OCI-LY7 (cell line): ENCODE results near the gene COL20A1. TPM values are rescaled to one million over a fixed set of nuclear protein-coding genes. Genes with fewer than 3 reads are reported as not detected.

Experiments
- BruUV-seq: library from RNA; stranded (reverse); fragments of 400-500 nt; replicated peaks from 2 replicates; lab custom pipeline; 2021; lab: Mats Ljungman, UMichigan
- CTCF ChIA-PET: fragments of 300-600 bp; sonication (Branson Sonifier 250); formaldehyde crosslinking; loops from one replicate; lab custom pipeline; 2022; ENCODE audit warnings: antibody characterized with exemption; ENCODE audit not compliant: unreplicated experiment; lab: Charles Lee
- POLR2A ChIA-PET: fragments of 300-600 bp; sonication (Branson Sonifier 250); formaldehyde crosslinking; loops from one replicate; lab custom pipeline; 2022; ENCODE audit warnings: antibody characterized with exemption; lab: Charles Lee
- DNase-seq: peaks from one replicate; pipeline ENCODE4 v3.0.0-alpha.2; 2015; ENCODE audit warnings: low spot score
- H2AFZ ChIP-seq: fragments of 200-600 bp; sonication (generic), shearing (Covaris generic); 2 replicates; pipeline ENCODE4 v1.6.1; 2014; ENCODE audit warnings: mild to moderate bottlenecking, antibody characterized with exemption, low read length, moderate library complexity
- H3K27ac ChIP-seq: fragments of 200-600 bp; sonication (generic); 2 replicates; pipeline ENCODE4 v1.5.1; 2014; ENCODE audit warnings: mixed run types, low read depth, mild to moderate bottlenecking, moderate library complexity, low read length, inconsistent platforms; ENCODE audit not compliant: poor library complexity, severe bottlenecking
- H3K36me3 ChIP-seq: fragments of 200-600 bp; sonication (generic); 2 replicates; pipeline ENCODE4 v1.6.1; 2014; ENCODE audit warnings: mild to moderate bottlenecking, antibody characterized with exemption, low read length, moderate library complexity, mixed read lengths; ENCODE audit not compliant: insufficient read depth
- H3K4me1 ChIP-seq: fragments of 200-600 bp; sonication (generic); 2 replicates; pipeline ENCODE4 v1.5.1; 2014; ENCODE audit warnings: mild to moderate bottlenecking, low read length; ENCODE audit not compliant: insufficient read depth, poor library complexity, severe bottlenecking
- H3K4me2 ChIP-seq: fragments of 200-600 bp; sonication (generic); 2 replicates; pipeline ENCODE4 v1.6.1; 2014; ENCODE audit warnings: mild to moderate bottlenecking, low read length
- H3K4me3 ChIP-seq: fragments of 200-600 bp; sonication (generic); 2 replicates; pipeline ENCODE4 v1.5.1; 2014; ENCODE audit warnings: mild to moderate bottlenecking, low read depth, low read length; ENCODE audit not compliant: poor library complexity, severe bottlenecking
- H3K79me2 ChIP-seq: fragments of 200-600 bp; sonication (generic); 2 replicates; pipeline ENCODE4 v1.6.1; 2016; ENCODE audit warnings: low read depth, mild to moderate bottlenecking, low read length, moderate library complexity, mixed read lengths; ENCODE audit not compliant: insufficient read depth
- H3K9me2 ChIP-seq: fragments of 200-600 bp; sonication (generic); 2 replicates; pipeline ENCODE4 v1.6.1; 2016; ENCODE audit warnings: mild to moderate bottlenecking, low read length, mixed read lengths; ENCODE audit not compliant: insufficient read depth
- H3K9me3 ChIP-seq: fragments of 200-600 bp; sonication (generic); 2 replicates; pipeline ENCODE4 v1.6.1; 2014; ENCODE audit warnings: mild to moderate bottlenecking, mixed run types, low read length, mixed read lengths
- H4K20me1 ChIP-seq: fragments of 200-600 bp; sonication (generic); 2 replicates; pipeline ENCODE4 v1.6.1; 2014; ENCODE audit warnings: mild to moderate bottlenecking, antibody characterized with exemption, low read length, moderate library complexity, mixed read lengths; ENCODE audit not compliant: insufficient read depth
- CTCF ChIP-seq: fragments of 200-600 bp; sonication (generic); conservative IDR thresholded peaks from 2 replicates; pipeline ENCODE4 v1.5.1; 2014; ENCODE audit warnings: mild to moderate bottlenecking, antibody characterized with exemption, low read length, moderate library complexity, mixed read lengths
- EZH2phosphoT487 ChIP-seq: fragments of 200-600 bp; sonication (generic); IDR thresholded peaks from 2 replicates; pipeline ENCODE4 v1.6.1; 2018; ENCODE audit warnings: low read depth, borderline replicate concordance, mild to moderate bottlenecking, mixed run types, antibody characterized with exemption, low read length, moderate library complexity, mixed read lengths
- intact Hi-C: fragments of 100-400 bp; cut with micrococcal nuclease; formaldehyde crosslinking; loops from one replicate; pipeline ENCODE4 v1.10.0; 2022; ENCODE audit not compliant: unreplicated experiment
- total RNA-seq, 2 experiments: library from RNA; depleted of rRNA in 1 of 2; stranded (reverse); fragments of >200 nt in 1 of 2; shearing (Covaris generic) in 1 of 2; gene quantifications; 2 replicates each; pipeline ENCODE4 v1.2.3, GENCODE V29; 2014 to 2022

The COL20A1 gene
- total RNA-seq, 2 experiments from 2014 or later = 0.15 TPM; not detected in 1

DNA sequence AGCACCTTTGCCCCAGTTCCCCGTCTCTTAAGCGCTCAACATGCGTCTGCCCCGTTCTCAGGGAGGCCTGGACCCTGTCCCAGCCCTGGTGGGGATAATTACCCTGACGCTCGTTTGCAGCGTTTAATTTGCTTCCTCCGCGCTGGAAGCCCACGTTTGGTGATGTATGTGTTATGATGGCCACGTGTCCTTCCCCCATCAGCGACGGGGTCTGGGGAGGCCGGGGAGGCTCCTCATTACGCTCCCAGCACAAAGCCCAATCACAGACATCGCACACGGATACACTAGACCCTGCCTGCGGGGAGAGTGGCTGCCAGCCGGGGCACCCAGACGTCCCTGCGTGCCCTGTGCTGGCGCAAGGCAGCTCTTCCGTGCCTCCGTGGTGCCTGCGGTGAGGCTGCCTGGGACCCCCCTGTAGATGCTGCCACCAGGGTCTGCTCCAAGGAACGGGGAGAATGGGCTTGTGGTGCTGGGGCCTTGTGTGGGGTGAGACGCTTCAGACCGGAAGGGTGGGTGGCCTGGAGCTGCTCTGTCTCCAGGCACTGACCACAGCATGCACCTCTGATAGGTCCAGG, 78.4 kb downstream of the COL20A1 start:
- no TSS peak for BruUV-seq
- no peaks in the 10 kb centered on the region for H3K4me1 ChIP-seq
- no peak overlapping the region for H3K4me3 ChIP-seq
- CTCF ChIA-PET = no interaction called here
- no peaks in the 10 kb centered on the region for H3K9me2 ChIP-seq
- no peak overlapping the region for H3K27ac ChIP-seq
- H3K36me3 ChIP-seq = no peaks in the 10 kb centered on the region
- no peaks in the 10 kb centered on the region for H3K9me3 ChIP-seq
- POLR2A ChIA-PET = no interaction called here
- no peak overlapping the region for H2AFZ ChIP-seq
- no peaks in the 10 kb centered on the region for H4K20me1 ChIP-seq
- H3K79me2 ChIP-seq = no peaks in the 10 kb centered on the region
- intact Hi-C loops = no loop called here
- TF ChIP-seq CTCF = no peak
- no peak for TF ChIP-seq EZH2phosphoT487
- DNase-seq = no peak
- H3K4me2 ChIP-seq = no peak overlapping the region

DNA sequence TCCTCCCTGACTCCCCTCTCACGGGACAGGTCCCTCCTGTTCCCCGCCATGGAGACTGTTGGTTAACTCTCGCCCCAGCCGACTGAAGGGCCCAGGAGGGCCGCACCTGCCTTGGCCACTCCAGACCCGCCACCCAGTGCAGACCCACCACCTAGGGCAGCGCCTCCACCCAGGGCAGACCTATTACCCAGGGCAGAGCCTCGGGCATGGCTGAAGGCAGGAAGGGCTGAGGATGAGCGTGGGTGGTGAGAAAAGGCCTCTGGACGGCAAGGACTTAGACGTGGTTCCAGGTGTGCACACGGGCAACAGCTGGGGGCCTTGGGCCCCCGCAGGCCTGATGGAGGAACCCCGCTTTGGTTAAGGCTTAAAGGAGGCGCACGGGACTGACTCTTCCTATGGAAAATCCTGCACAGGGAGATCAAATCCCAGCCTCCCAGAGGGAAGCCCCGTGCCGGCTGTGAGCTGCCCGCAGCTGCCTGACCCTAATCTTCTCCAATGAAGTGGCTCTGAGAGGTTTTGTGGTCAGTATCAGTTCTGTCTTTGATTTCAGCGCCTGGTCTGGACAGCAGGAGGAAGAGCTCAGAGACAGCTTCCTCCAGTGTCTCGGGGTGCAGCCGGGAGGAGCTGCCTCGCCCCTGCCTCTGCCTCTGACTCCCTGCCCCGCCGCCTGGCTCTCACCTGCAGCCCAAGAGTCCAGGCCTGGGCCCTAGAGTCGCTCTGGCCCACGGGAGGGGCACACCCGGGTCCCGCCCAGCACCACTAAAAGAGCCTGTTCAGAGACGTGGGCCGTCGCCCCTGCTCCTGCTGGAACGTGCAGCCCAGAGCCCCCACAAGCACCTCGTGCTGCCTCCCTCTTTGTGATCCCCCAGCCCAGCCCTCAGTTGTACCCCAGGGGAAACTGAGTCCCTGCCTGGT, 80.2 kb downstream of the COL20A1 start:
- no TSS peak for BruUV-seq
- TF ChIP-seq EZH2phosphoT487 (no peak), CTCF (no peak)
- ChIA-PET CTCF (no interaction called here), POLR2A (no interaction called here)
- H3K27ac ChIP-seq = no peak overlapping the region
- H3K4me2 ChIP-seq = no peak overlapping the region
- H3K36me3 ChIP-seq = no peaks in the 10 kb centered on the region
- no peak overlapping the region for H2AFZ ChIP-seq
- no peaks in the 10 kb centered on the region for H3K9me3 ChIP-seq
- intact Hi-C loops = no loop called here
- H4K20me1 ChIP-seq = no peaks in the 10 kb centered on the region
- DNase-seq = no peak
- no peak overlapping the region for H3K4me3 ChIP-seq
- H3K4me1 ChIP-seq = no peaks in the 10 kb centered on the region
- no peaks in the 10 kb centered on the region for H3K9me2 ChIP-seq
- H3K79me2 ChIP-seq = no peaks in the 10 kb centered on the region

GRCh38 chr20:63373996-63374395, 81.0 kb downstream of the COL20A1 start:
- DNase-seq = no peak
- ChIA-PET CTCF (no interaction called here), POLR2A (no interaction called here)
- Histone ChIP-seq H3K4me1 (no peaks in the 10 kb centered on the region), H3K9me3 (no peaks in the 10 kb centered on the region), H3K79me2 (no peaks in the 10 kb centered on the region), H3K9me2 (no peaks in the 10 kb centered on the region), H4K20me1 (no peaks in the 10 kb centered on the region), H3K4me2 (no peak overlapping the region), H2AFZ (no peak overlapping the region), H3K36me3 (no peaks in the 10 kb centered on the region), H3K4me3 (no peak overlapping the region), H3K27ac (no peak overlapping the region)
- TF ChIP-seq EZH2phosphoT487 = no peak
- TF ChIP-seq CTCF = no peak
- intact Hi-C loops = no loop called here
- BruUV-seq = no TSS peak
